Hematopoietic multipotent progenitor cell treated with erythropoietin and hydrocortisone succinate and interleukin-3 and kit ligand, for 4 days (in vitro differentiated cells): ENCODE measurements around the gene KCNT1.

Experiments used
- DNase-seq: peaks from one replicate; pipeline ENCODE4 v3.0.0-alpha.2; 2015

The KCNT1 gene

GRCh38 chr9:135701067-135701958 is 672 bp upstream of the KCNT1 start:
- peak; percentile 11 for DNase-seq

GRCh38 chr9:135703726-135704125 is 1.7 kb downstream of the KCNT1 start:
- no peak for DNase-seq

GRCh38 chr9:135704483-135704882 is 2.5 kb downstream of the KCNT1 start:
- DNase-seq = no peak

- no peak for DNase-seq
Measured at GRCh38 chr9:135705376-135705775, 3.4 kb downstream of the KCNT1 start.

- no peak for DNase-seq
Measured at GRCh38 chr9:135706288-135706687, 4.3 kb downstream of the KCNT1 start.

GRCh38 chr9:135707252-135708138 is 5.5 kb downstream of the KCNT1 start:
- no peak for DNase-seq

GRCh38 chr9:135708164-135708563 is 6.2 kb downstream of the KCNT1 start:
- DNase-seq = no peak

GRCh38 chr9:135711391-135711790 is 9.4 kb downstream of the KCNT1 start:
- no peak for DNase-seq

GRCh38 chr9:135711881-135712280 is 9.9 kb downstream of the KCNT1 start:
- DNase-seq = no peak

- no peak for DNase-seq
Measured at GRCh38 chr9:135712613-135713295, 10.8 kb downstream of the KCNT1 start.

- peak; percentile 27 for DNase-seq
Measured at GRCh38 chr9:135714242-135715055, 12.5 kb downstream of the KCNT1 start.

GRCh38 chr9:135715056-135715595 is 13.1 kb downstream of the KCNT1 start:
- no peak for DNase-seq

GRCh38 chr9:135716045-135716444 is 14.1 kb downstream of the KCNT1 start:
- no peak for DNase-seq

- DNase-seq = no peak
Measured at GRCh38 chr9:135717410-135717809, 15.4 kb downstream of the KCNT1 start.

GRCh38 chr9:135718616-135719015 is 16.6 kb downstream of the KCNT1 start:
- DNase-seq = no peak

GRCh38 chr9:135719472-135719871 is 17.5 kb downstream of the KCNT1 start:
- DNase-seq = no peak

- no peak for DNase-seq
Measured at GRCh38 chr9:135722365-135722764, 20.4 kb downstream of the KCNT1 start.

- no peak for DNase-seq
Measured at GRCh38 chr9:135724186-135724787, 22.3 kb downstream of the KCNT1 start.

- DNase-seq = no peak
Measured at GRCh38 chr9:135726138-135726853, 24.3 kb downstream of the KCNT1 start.

GRCh38 chr9:135727257-135727875 is 25.4 kb downstream of the KCNT1 start:
- no peak for DNase-seq
